Occipital lobe (tissue), 2 donors: Measurements from ENCODE around the gene KIF25. TPM values are rescaled to one million over a fixed set of nuclear protein-coding genes. Genes with fewer than 3 reads are reported as not detected.
"Not testable (repeated sequence)": the region's sequence is repeated elsewhere in the genome, so short reads cannot be mapped to it uniquely, and the experiment has no call there.

Experiments used
- DNase-seq: peaks from one replicate; lab custom pipeline; 2025; lab: John Stamatoyannopoulos, UW
- total RNA-seq: library from RNA; depleted of rRNA; stranded (reverse); fragments of >200 nt; gene quantifications from one replicate; pipeline ENCODE4 v1.2.3, GENCODE V29; 2014

KIF25 gene
- total RNA-seq, 1 donor from 2014 or later = not detected

GRCh38 chr6:168063431-168063830, 66.0 kb downstream of the KIF25 start:
- no peak for DNase-seq

GRCh38 chr6:168064226-168064807, 66.8 kb downstream of the KIF25 start:
- no peak for DNase-seq

- no peak for DNase-seq
Observed at GRCh38 chr6:168067081-168067759, 69.7 kb downstream of the KIF25 start.

- DNase-seq = no peak
Observed at GRCh38 chr6:168070804-168071203, 73.3 kb downstream of the KIF25 start.

- no peak for DNase-seq
Observed at GRCh38 chr6:168071620-168072019, 74.1 kb downstream of the KIF25 start.

GRCh38 chr6:168072261-168072660, 74.8 kb downstream of the KIF25 start:
- no peak for DNase-seq

GRCh38 chr6:168072730-168073129, 75.3 kb downstream of the KIF25 start:
- DNase-seq = no peak

- no peak for DNase-seq
Observed at GRCh38 chr6:168073937-168074730, 76.7 kb downstream of the KIF25 start.

- no peak for DNase-seq
Observed at GRCh38 chr6:168075216-168075615, 77.7 kb downstream of the KIF25 start.

GRCh38 chr6:168075787-168076202, 78.3 kb downstream of the KIF25 start:
- DNase-seq = no peak

- not testable (repeated sequence) for DNase-seq
Observed at GRCh38 chr6:168077401-168077800, 79.9 kb downstream of the KIF25 start.

- DNase-seq = no peak
Observed at GRCh38 chr6:168078175-168078942, 80.9 kb downstream of the KIF25 start.

GRCh38 chr6:168078943-168079405, 81.5 kb downstream of the KIF25 start, which contains the start of gene FRMD1:
TSS of gene FRMD1 (minus strand) at chr6:168079212. CDS start at chr6:168079094, 118 bp downstream.
- DNase-seq = no peak

- no peak for DNase-seq
Observed at GRCh38 chr6:168080393-168081077, 83.1 kb downstream of the KIF25 start.

GRCh38 chr6:168081858-168082546, 84.5 kb downstream of the KIF25 start:
- DNase-seq = no peak

GRCh38 chr6:168082860-168083513, 85.5 kb downstream of the KIF25 start:
- no peak for DNase-seq

- no peak for DNase-seq
Observed at GRCh38 chr6:168083514-168083885, 86.0 kb downstream of the KIF25 start.

- no peak for DNase-seq
Observed at GRCh38 chr6:168084465-168085160, 87.1 kb downstream of the KIF25 start.

- DNase-seq = no peak
Observed at GRCh38 chr6:168086066-168086465, 88.6 kb downstream of the KIF25 start.
